ENCODE data around the gene SPEF1.

SPEF1 gene

DNA sequence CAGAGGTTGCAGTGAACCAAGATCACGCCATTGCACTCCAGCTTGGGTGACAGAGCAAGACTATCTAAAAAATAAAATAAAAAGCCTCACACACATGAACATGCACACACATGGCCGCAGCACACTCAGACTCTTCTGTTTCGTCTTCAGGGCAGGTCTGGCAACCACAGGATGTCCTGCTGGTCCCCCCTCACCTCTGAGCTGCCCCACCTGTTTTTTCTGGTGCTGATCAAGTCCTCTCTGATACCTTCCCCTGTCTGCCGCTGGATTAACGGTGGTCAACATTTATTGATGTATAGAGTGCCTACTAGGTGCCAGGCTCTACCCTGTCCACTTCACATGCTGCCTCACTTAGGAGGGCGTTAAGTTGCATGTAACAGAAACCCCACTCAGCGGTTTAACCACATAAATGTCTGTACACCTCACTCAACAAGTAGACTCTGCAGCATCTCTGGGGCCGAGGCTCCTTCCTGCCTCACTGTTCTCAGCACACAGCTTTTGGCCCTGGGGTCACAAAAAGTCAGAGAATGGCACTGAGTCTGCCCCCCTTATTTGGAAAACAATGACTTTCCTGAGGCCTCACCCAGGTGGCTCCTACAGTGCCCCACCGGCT lies 34.6 kb upstream of the SPEF1 start:
- Histone ChIP-seq H3K27ac (ENCODE audit: insufficient read depth in 1 of 2, low read depth in 1 of 2, low read length in 2 of 2, poor library complexity in 1 of 2, severe bottlenecking in 2 of 2) (no peak overlapping the region), H3K4me1 (ENCODE audit: control extremely low read depth in 1 of 4, control insufficient read depth in 4 of 4, insufficient read depth in 4 of 4, low read length in 3 of 4) (peaks cover 7 to 45% (median 29%) of the 10 kb centered on the region in 4 experiments)
- WGBS (ENCODE audit: insufficient coverage): 76% methylated on average over 8 of the region's 9 CpGs

DNA sequence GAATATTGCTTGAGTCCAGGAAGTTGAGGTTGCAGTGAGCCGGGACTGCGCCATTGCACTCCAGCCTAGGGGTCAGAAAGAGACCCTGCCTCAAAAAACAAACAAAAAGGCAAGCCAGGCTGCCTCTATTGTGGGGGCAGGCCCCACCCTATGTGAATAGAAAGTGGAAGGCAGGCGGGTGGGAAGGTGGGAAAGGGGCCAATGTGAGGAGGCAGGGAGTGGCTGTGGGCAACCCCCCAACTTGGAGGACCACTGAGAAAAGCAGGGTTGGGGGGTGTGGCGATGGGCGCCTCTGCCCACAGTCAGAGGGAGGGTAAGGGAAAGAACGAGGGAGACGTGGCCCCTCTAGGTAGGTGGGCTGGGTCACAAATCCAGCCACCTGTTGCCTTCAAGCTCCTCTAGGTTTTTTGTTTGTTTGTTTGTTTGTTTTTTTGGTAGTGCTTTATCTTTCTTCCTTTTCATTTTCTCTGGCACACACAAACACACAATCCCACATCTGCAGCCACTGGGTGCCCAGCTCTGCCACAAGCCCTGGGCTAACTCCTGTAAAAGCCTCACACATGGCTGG lies 33.8 kb upstream of the SPEF1 start:
- H3K27ac ChIP-seq (ENCODE audit: insufficient read depth in 1 of 2, low read depth in 1 of 2, low read length in 2 of 2, poor library complexity in 1 of 2, severe bottlenecking in 2 of 2): no peak overlapping the region
- WGBS (ENCODE audit: insufficient coverage): 90% methylated on average over 5 of the region's 7 CpGs
- CTCF ChIA-PET: interaction anchor here (2.5 to 12.9 kb wide), 2 partner anchors 10 to 27 kb away, joined by 9 to 127 read pairs; partner anchors contain the start of gene CENPB

More for the DNA sequence above, 34.6 kb upstream of the SPEF1 start:
- ChIA-PET POLR2A (no interaction called here), CTCF (interaction anchor here (2.5 to 12.9 kb wide), 2 partner anchors 9 to 28 kb away, joined by 9 to 127 read pairs; partner anchors contain the start of gene CENPB)
- peak in 2 of 3 donors; percentile 31 to 45 for DNase-seq
- no peaks in the 10 kb centered on the region for H3K9me3 ChIP-seq (ENCODE audit: control extremely low read depth in 1 of 5, control insufficient read depth in 4 of 5, insufficient read depth in 2 of 5, low read depth in 1 of 5, low read length in 4 of 5)
- H3K36me3 ChIP-seq (ENCODE audit: control insufficient read depth in 4 of 4, insufficient read depth in 4 of 4, low read length in 3 of 4): no peaks in the 10 kb centered on the region
- no peak overlapping the region for H3K4me3 ChIP-seq (ENCODE audit: control insufficient read depth in 1 of 7, extremely low read depth in 1 of 7, insufficient read depth in 4 of 7, low read depth in 2 of 7, low read length in 6 of 7)
- no peaks in the 10 kb centered on the region for H3K27me3 ChIP-seq (replicated peaks in 2 of 5; ENCODE audit: control insufficient read depth in 4 of 5, insufficient read depth in 5 of 5, low read length in 4 of 5)

DNA sequence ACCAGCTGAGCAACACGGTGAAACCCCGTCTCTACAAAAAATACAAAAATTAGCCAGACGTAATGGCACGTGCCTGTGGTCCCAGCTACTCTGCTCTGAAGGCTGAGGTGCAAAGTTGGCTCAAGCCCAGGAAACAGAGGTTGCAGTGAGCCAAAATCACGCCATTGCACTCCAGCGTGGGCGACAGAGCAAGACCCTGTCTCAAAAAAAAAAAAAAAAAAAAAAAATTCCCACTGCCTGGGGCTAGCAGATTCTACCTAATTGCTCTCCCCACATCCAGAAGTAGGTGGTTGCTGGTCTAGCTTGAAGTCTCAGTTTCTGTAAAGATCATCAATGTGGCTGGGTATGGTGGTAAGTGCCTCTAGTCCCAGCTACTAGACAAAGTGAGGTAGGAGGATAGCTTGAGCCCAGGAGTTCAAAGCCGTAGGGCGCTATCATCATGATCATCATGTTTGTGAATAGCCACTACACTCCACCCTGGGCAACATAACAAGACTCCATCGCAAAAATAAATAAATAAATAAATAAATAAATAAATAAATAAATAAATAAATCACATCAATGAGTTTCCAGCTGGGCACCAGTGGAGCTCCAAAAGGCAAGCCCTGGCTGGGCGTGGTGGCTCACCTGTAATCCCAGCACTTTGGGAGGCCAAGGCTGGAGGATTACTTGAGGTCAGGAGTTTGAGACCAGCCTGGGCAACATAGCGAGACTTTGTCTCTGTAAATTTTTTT lies 32.8 kb upstream of the SPEF1 start:
- no peaks in the 10 kb centered on the region for H3K27me3 ChIP-seq (replicated peaks in 2 of 5; ENCODE audit: control insufficient read depth in 4 of 5, insufficient read depth in 5 of 5, low read length in 4 of 5)
- DNase-seq: no peak
- ChIA-PET CTCF (interaction anchor here (0.6 to 12.9 kb wide), 6 partner anchors 11 to 98 kb away, joined by 3 to 127 read pairs (median 4); partner anchors contain the start of genes ADISSP and CENPB), POLR2A (interaction anchor here (0.6 kb wide), 1 partner anchor 75 kb away, joined by 5 read pairs; no protein-coding TSS in a partner anchor)
- no peaks in the 10 kb centered on the region for H3K9me3 ChIP-seq (ENCODE audit: control extremely low read depth in 1 of 5, control insufficient read depth in 4 of 5, insufficient read depth in 2 of 5, low read depth in 1 of 5, low read length in 4 of 5)
- 92% methylated on average over 5 of the region's 12 CpGs for WGBS (ENCODE audit: insufficient coverage)
- H3K4me3 ChIP-seq (ENCODE audit: control insufficient read depth in 1 of 7, extremely low read depth in 1 of 7, insufficient read depth in 4 of 7, low read depth in 2 of 7, low read length in 6 of 7): no peak overlapping the region
- H3K36me3 ChIP-seq (ENCODE audit: control insufficient read depth in 4 of 4, insufficient read depth in 4 of 4, low read length in 3 of 4): no peaks in the 10 kb centered on the region
- H3K4me1 ChIP-seq (ENCODE audit: control extremely low read depth in 1 of 4, control insufficient read depth in 4 of 4, insufficient read depth in 4 of 4, low read length in 3 of 4): peaks cover 7 to 41% (median 24%) of the 10 kb centered on the region in 4 experiments
- H3K27ac ChIP-seq (ENCODE audit: insufficient read depth in 1 of 2, low read depth in 1 of 2, low read length in 2 of 2, poor library complexity in 1 of 2, severe bottlenecking in 2 of 2): no peak overlapping the region

More for the DNA sequence above, 33.8 kb upstream of the SPEF1 start:
- H3K4me1 ChIP-seq (ENCODE audit: control extremely low read depth in 1 of 4, control insufficient read depth in 4 of 4, insufficient read depth in 4 of 4, low read length in 3 of 4): peaks cover 7 to 47% (median 31%) of the 10 kb centered on the region in 4 experiments
- POLR2A ChIA-PET: no interaction called here
- no peak for DNase-seq
- no peak overlapping the region for H3K4me3 ChIP-seq (ENCODE audit: control insufficient read depth in 1 of 7, extremely low read depth in 1 of 7, insufficient read depth in 4 of 7, low read depth in 2 of 7, low read length in 6 of 7)
- no peaks in the 10 kb centered on the region for H3K36me3 ChIP-seq (ENCODE audit: control insufficient read depth in 4 of 4, insufficient read depth in 4 of 4, low read length in 3 of 4)
- H3K27me3 ChIP-seq (replicated peaks in 2 of 5; ENCODE audit: control insufficient read depth in 4 of 5, insufficient read depth in 5 of 5, low read length in 4 of 5): no peaks in the 10 kb centered on the region
- H3K9me3 ChIP-seq (ENCODE audit: control extremely low read depth in 1 of 5, control insufficient read depth in 4 of 5, insufficient read depth in 2 of 5, low read depth in 1 of 5, low read length in 4 of 5): no peaks in the 10 kb centered on the region

DNA sequence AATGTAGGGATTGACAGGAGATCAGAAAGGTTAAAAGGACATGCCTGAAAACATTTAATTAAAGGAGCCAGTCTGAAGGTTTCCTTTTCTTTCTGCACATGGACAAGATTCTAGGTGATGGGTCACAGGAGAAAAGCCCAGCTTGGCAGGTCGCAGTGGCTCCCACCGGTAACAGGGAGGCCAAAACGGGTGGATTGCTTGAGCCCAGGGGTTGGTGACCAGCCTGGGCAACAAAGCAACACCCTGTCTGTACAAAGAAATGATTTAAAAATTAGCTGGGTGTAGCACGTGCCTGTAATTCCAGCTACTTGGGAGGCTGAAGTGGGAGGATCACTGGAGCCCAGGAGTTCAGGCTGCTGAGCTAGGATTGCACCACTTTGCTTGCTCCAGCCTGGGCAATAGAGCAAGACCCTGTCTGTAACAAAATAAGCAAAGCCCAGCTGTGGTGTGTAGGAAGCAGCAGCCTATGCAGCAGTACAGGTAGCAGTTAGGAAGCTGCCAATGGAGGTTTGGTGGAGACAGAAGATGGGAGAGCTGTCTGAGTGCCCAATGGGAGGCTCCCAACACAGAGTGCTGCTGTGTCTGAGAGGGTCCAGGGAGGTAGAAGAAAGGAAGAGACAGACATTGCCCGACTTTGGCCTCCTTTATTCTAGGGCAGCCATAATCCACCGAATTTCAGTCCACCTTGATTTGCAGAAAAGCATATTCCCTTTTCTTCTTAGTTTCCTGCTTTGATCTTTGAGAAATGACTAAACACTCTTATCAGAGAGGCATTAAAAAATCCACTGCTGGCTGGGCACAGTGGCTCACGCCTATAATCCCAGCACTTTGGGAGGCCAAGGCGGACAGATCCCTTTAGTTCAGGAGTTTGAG lies 32.0 kb upstream of the SPEF1 start:
- POLR2A ChIA-PET: interaction anchor here (0.6 kb wide), 1 partner anchor 75 kb away, joined by 5 read pairs; no protein-coding TSS in a partner anchor
- peaks cover 7 to 37% (median 25%) of the 10 kb centered on the region in 4 experiments for H3K4me1 ChIP-seq (ENCODE audit: control extremely low read depth in 1 of 4, control insufficient read depth in 4 of 4, insufficient read depth in 4 of 4, low read length in 3 of 4)
- CTCF ChIA-PET: interaction anchor here (1.0 to 12.9 kb wide), 5 partner anchors 12 to 97 kb away, joined by 3 to 127 read pairs (median 5); partner anchors contain the start of genes ADISSP and CENPB

DNA sequence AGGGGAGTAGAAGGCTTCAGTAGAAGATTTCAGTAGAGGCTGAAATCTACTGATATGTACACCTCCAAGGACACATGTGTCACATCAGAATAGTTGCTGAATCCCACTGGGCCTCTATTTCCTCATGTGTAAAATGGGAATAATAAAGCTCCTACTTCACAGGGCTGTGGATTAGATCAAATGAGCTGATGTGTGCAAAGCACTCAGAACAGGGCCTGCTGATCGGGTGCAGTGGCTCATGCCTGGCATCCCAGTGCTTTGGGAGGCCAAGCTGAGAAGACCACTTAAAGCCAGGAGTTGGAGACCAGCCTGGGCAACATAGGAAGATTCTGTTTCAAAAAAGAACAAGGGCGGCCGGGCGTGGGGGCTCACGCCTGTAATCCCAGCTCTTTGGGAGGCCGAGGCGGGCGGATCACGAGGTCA lies 31.0 kb upstream of the SPEF1 start:
- ChIA-PET CTCF (interaction anchor here (0.8 to 12.9 kb wide), 3 partner anchors 8 to 25 kb away, joined by 4 to 127 read pairs (median 5); partner anchors contain the start of genes AP5S1 and CENPB), POLR2A (no interaction called here)
- no peak for DNase-seq
- Histone ChIP-seq H3K4me3 (ENCODE audit: control insufficient read depth in 1 of 7, extremely low read depth in 1 of 7, insufficient read depth in 4 of 7, low read depth in 2 of 7, low read length in 6 of 7) (no peak overlapping the region), H3K27ac (ENCODE audit: insufficient read depth in 1 of 2, low read depth in 1 of 2, low read length in 2 of 2, poor library complexity in 1 of 2, severe bottlenecking in 2 of 2) (peak overlapping the region in 1 of 2 experiments; percentile 81), H3K36me3 (ENCODE audit: control insufficient read depth in 4 of 4, insufficient read depth in 4 of 4, low read length in 3 of 4) (no peaks in the 10 kb centered on the region), H3K9me3 (ENCODE audit: control extremely low read depth in 1 of 5, control insufficient read depth in 4 of 5, insufficient read depth in 2 of 5, low read depth in 1 of 5, low read length in 4 of 5) (no peaks in the 10 kb centered on the region), H3K4me1 (ENCODE audit: control extremely low read depth in 1 of 4, control insufficient read depth in 4 of 4, insufficient read depth in 4 of 4, low read length in 3 of 4) (peaks cover 7 to 44% (median 34%) of the 10 kb centered on the region in 4 experiments), H3K27me3 (replicated peaks in 2 of 5; ENCODE audit: control insufficient read depth in 4 of 5, insufficient read depth in 5 of 5, low read length in 4 of 5) (no peaks in the 10 kb centered on the region)
- 100% methylated on average over 3 of the region's 9 CpGs for WGBS (ENCODE audit: insufficient coverage)

More for the DNA sequence above, 32.0 kb upstream of the SPEF1 start:
- no peak for DNase-seq
- Histone ChIP-seq H3K27me3 (replicated peaks in 2 of 5; ENCODE audit: control insufficient read depth in 4 of 5, insufficient read depth in 5 of 5, low read length in 4 of 5) (no peaks in the 10 kb centered on the region), H3K4me3 (ENCODE audit: control insufficient read depth in 1 of 7, extremely low read depth in 1 of 7, insufficient read depth in 4 of 7, low read depth in 2 of 7, low read length in 6 of 7) (no peak overlapping the region), H3K27ac (ENCODE audit: insufficient read depth in 1 of 2, low read depth in 1 of 2, low read length in 2 of 2, poor library complexity in 1 of 2, severe bottlenecking in 2 of 2) (peak overlapping the region in 1 of 2 experiments; percentile 5), H3K9me3 (ENCODE audit: control extremely low read depth in 1 of 5, control insufficient read depth in 4 of 5, insufficient read depth in 2 of 5, low read depth in 1 of 5, low read length in 4 of 5) (no peaks in the 10 kb centered on the region), H3K36me3 (ENCODE audit: control insufficient read depth in 4 of 4, insufficient read depth in 4 of 4, low read length in 3 of 4) (no peaks in the 10 kb centered on the region)
- 92% methylated on average over 5 of the region's 8 CpGs for WGBS (ENCODE audit: insufficient coverage)

DNA sequence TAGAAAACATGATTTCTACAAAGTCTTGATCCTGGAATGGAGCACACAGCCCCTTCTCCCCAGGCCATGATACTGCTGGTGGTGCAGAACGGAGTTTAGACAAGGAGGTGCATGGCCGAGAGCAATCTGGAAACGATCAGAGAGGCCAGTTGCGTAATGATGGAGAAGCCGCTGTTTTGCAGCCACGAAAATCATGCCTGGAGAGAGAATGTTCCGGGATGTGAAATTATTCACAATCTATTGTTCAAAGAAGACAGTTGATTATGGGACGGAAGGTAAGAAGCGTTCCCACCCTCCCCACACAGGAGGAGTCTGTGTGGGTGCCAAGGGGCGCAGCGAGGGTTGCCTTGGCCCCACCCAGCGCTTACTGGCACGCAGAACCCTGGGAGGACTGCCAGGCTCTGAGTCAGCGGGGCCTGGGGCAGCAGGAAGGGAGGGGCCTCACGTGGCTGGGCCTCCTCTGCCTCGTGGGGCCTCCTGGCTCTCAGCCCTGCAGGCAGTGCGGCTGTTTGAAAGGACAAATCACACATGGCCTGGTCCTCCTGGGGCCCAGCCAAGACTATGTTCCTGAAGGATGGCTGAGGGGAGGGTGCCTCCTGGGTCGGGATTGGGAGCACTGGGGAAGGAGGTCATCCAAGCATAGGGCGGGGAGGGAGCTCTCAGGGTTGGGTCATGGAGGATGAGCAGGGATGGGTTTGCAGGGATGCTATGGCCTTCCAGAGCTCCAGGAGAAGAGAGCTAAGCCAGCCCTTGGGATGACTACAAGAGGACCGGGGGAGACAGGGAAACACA lies 30.4 kb upstream of the SPEF1 start:
- Histone ChIP-seq H3K27me3 (replicated peaks in 2 of 5; ENCODE audit: control insufficient read depth in 4 of 5, insufficient read depth in 5 of 5, low read length in 4 of 5) (no peaks in the 10 kb centered on the region), H3K36me3 (ENCODE audit: control insufficient read depth in 4 of 4, insufficient read depth in 4 of 4, low read length in 3 of 4) (no peaks in the 10 kb centered on the region), H3K27ac (ENCODE audit: insufficient read depth in 1 of 2, low read depth in 1 of 2, low read length in 2 of 2, poor library complexity in 1 of 2, severe bottlenecking in 2 of 2) (peak overlapping the region; percentile 41 to 81), H3K4me3 (ENCODE audit: control insufficient read depth in 1 of 7, extremely low read depth in 1 of 7, insufficient read depth in 4 of 7, low read depth in 2 of 7, low read length in 6 of 7) (peak overlapping the region in 6 of 7 experiments; percentile 40 to 77 (median 50)), H3K4me1 (ENCODE audit: control extremely low read depth in 1 of 4, control insufficient read depth in 4 of 4, insufficient read depth in 4 of 4, low read length in 3 of 4) (peaks cover 7 to 49% (median 40%) of the 10 kb centered on the region in 4 experiments), H3K9me3 (ENCODE audit: control extremely low read depth in 1 of 5, control insufficient read depth in 4 of 5, insufficient read depth in 2 of 5, low read depth in 1 of 5, low read length in 4 of 5) (no peaks in the 10 kb centered on the region)
- CTCF ChIA-PET: interaction anchor here (0.8 to 1.7 kb wide), 3 partner anchors 9 to 25 kb away, joined by 4 to 5 read pairs (median 4); partner anchors contain the start of gene AP5S1
- peak; percentile 92 to 97 (median 96) for DNase-seq
- 8% methylated on average over 17 of the region's 20 CpGs for WGBS (ENCODE audit: insufficient coverage)
- POLR2A ChIA-PET: interaction anchor here (0.6 kb wide), 1 partner anchor 14 kb away, joined by 7 read pairs; no protein-coding TSS in a partner anchor

Measured in common myeloid progenitor, CD34-positive (primary cell).